HUDEP-2 (cell line): ENCODE measurements around the gene COL7A1.

Experiments used
- DNase-seq, 76 experiments: peaks; one replicate each; lab custom pipeline; 2025; ENCODE audit not compliant: unreplicated experiment in 76 of 76; lab: John Stamatoyannopoulos, UW

COL7A1 gene

GRCh38 chr3:48619541-48620524, 24.7 kb upstream of the COL7A1 start:
- no peak for DNase-seq

- DNase-seq = no peak
Measured at GRCh38 chr3:48617559-48617958, 22.4 kb upstream of the COL7A1 start.

- no peak for DNase-seq
Measured at GRCh38 chr3:48614044-48614443, 18.9 kb upstream of the COL7A1 start.

GRCh38 chr3:48612309-48612708, 17.2 kb upstream of the COL7A1 start:
- DNase-seq = no peak

- peak in 74 of 76 experiments; percentile 35 to 93 (median 83) for DNase-seq
Measured at GRCh38 chr3:48609088-48610005, 14.2 kb upstream of the COL7A1 start, which contains the start of gene UQCRC1. TSS of gene UQCRC1 (minus strand) at chr3:48609646. CDS start at chr3:48609620, 26 bp downstream.

- peak in 1 of 76 experiments; percentile 5 for DNase-seq
Measured at GRCh38 chr3:48607519-48607918, 12.4 kb upstream of the COL7A1 start.

GRCh38 chr3:48601622-48601994, 6.5 kb upstream of the COL7A1 start:
- DNase-seq = no peak

- no peak for DNase-seq
Measured at GRCh38 chr3:48600711-48601621, 5.8 kb upstream of the COL7A1 start.

GRCh38 chr3:48599509-48600285, 4.6 kb upstream of the COL7A1 start:
- DNase-seq = no peak

- DNase-seq = no peak
Measured at GRCh38 chr3:48599077-48599501, 4.0 kb upstream of the COL7A1 start.

- DNase-seq = no peak
Measured at GRCh38 chr3:48598323-48599076, 3.4 kb upstream of the COL7A1 start.

- no peak for DNase-seq
Measured at GRCh38 chr3:48597408-48597800, 2.3 kb upstream of the COL7A1 start.

GRCh38 chr3:48596676-48597407, 1.7 kb upstream of the COL7A1 start:
- DNase-seq = no peak

- no peak for DNase-seq
Measured at GRCh38 chr3:48596157-48596556, 1.0 kb upstream of the COL7A1 start.

- DNase-seq = peak in 10 of 76 experiments; percentile 8 to 35 (median 18)
Measured at GRCh38 chr3:48595526-48596121, 495 bp upstream of the COL7A1 start.

GRCh38 chr3:48594417-48595049, 596 bp downstream of the COL7A1 start:
- DNase-seq = no peak

- DNase-seq = no peak
Measured at GRCh38 chr3:48593337-48593736, 1.8 kb downstream of the COL7A1 start.
